GM19025 (cell line): ENCODE results near the gene ZNF672.

Source experiments
- ATAC-seq: cut with Tn5 transposase; IDR thresholded peaks from one replicate; pipeline ENCODE4 v1.9.1; 2021; ENCODE audit warnings: mild to moderate bottlenecking, low read depth, moderate library complexity; ENCODE audit not compliant: unreplicated experiment

Gene ZNF672

DNA sequence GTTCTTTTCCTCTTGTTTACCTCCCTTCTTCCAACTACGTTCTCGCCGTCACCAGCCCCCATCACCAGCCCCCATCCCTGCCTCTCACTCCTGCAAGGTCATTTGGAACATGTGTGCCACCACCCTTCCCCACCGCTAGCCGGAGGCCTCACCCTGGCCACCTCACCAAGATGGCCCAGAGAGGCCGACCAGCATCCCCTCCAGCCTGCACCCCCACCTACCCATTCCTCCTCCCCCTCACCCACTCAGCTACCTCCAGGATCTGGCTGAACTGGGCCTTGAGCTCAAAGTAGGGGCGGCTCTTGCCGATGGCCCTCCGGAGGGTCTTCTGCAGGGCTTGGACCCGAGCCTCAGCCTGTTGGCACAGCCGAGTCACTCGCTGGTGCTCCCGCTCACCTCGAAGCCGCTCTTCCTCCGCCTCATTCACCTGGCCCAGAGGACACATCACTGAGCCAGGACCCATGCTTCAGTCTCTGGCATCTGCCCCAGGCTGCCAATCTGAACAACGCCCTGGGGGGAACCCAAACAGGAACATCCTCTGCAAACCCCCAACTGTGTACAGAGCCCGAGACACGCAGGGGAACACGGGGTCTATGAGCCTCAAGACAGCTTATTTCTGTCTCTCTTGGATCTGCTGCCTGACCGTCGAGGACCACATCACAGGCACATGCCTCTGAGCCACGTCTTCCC is 25.1 kb upstream of the ZNF672 start:
- no peak for ATAC-seq

- ATAC-seq = no peak
Observed at GRCh38 chr1:248813546-248813945, 24.5 kb upstream of the ZNF672 start.

GRCh38 chr1:248814351-248814750 is 23.7 kb upstream of the ZNF672 start:
- ATAC-seq = no peak

DNA sequence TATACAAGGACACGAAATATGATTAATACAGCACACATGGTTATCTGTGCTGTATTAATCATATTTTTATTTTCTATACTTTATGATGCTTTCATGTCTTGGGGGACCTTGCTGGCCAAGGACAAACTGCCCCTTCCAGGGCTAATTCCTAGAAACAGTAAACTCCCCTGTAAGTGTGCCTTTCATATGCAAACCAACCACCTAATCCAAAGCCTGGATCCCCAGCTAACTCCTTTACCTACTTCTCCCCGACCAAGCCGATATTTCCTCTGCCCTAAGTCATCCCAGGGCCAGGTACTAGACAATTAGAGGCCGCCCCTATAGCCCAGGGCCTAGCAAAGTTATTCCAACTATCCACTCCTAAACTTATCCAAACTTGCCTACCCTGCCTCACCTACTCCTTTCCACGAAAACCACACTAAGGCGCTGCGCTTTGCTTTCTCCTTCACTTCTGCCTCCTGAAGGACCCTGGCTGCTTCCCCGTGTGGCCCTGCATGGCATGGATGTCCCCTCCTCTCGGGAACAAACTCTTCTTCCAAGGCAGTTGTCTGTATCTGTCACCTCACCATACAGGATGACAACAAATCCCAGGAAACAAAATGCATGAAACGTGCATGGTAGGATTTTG is 22.5 kb upstream of the ZNF672 start:
- ATAC-seq = no peak

GRCh38 chr1:248816042-248816851 is 21.8 kb upstream of the ZNF672 start:
- ATAC-seq = no peak

GRCh38 chr1:248817065-248817464 is 21.0 kb upstream of the ZNF672 start:
- no peak for ATAC-seq

- no peak for ATAC-seq
Observed at GRCh38 chr1:248818505-248819374, 19.3 kb upstream of the ZNF672 start.

GRCh38 chr1:248820041-248820585 is 17.9 kb upstream of the ZNF672 start:
- no peak for ATAC-seq

GRCh38 chr1:248821101-248821500 is 16.9 kb upstream of the ZNF672 start:
- no peak for ATAC-seq

GRCh38 chr1:248821641-248822040 is 16.4 kb upstream of the ZNF672 start:
- ATAC-seq = no peak

GRCh38 chr1:248822148-248823032 is 15.6 kb upstream of the ZNF672 start:
- ATAC-seq = no peak

GRCh38 chr1:248823517-248824001 is 14.5 kb upstream of the ZNF672 start:
- no peak for ATAC-seq

DNA sequence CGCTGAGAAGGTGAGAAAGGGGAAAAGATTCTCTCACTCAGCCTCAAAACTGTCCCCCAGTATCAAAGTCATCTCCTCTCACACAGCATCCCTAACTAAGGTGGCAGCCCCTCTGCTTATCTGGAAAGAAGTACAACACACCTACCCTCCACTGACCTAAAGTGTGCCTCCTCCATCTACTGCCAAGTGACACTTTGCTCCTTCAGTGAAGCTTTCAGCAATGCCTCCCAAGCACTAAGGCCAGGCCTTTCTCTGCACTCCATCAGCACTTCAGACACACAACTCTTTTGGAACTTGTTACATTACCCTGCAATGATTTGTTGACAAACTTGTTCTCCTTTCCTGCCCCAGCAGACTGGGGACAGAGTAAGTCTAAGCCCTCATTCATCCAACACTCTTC is 13.7 kb upstream of the ZNF672 start:
- no peak for ATAC-seq

DNA sequence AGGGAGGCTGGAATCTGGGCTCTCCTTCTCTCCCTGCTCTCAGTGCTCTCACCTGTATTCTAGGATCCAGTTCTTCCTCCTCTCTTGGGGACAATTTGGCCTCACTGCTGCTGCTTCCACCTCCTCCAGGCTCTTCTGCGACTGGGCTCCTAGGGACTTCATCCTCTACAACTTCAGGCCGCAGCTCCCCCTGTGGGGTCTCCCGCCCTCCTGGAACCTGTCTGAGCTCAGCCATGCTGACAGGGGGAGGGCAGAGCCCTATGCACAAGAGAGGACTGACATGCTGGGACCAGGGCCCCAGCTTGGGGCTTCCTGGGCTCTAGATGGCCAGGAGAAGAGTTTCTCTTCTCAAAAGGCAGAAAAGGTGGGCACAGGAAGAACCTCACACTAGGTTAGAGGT is 13.3 kb upstream of the ZNF672 start:
- ATAC-seq = no peak

- no peak for ATAC-seq
Observed at GRCh38 chr1:248825136-248825535, 12.9 kb upstream of the ZNF672 start.

DNA sequence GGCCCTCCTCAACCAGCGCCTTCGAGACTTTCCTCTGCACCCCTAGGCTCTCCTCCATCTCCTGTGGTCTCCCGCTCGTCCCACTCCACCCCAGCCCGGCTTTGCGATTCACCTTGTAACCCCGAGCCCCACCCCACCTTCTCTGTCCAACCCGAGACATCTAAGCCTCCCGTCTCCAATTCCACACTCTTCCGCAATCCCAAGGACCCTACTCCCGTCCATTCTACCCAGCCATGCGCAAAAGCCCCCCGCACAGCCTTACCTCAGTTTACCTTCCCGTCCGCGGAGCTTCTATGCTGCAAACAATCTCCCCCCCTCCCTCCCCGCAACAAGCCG is 12.5 kb upstream of the ZNF672 start:
- ATAC-seq = no peak

- ATAC-seq = peak; percentile 88
Observed at GRCh38 chr1:248825909-248826760, 11.9 kb upstream of the ZNF672 start, which contains the start of gene SH3BP5L. Gene SH3BP5L (minus strand): TSS chr1:248825915. CDS start chr1:248824935, 980 bp downstream.

DNA sequence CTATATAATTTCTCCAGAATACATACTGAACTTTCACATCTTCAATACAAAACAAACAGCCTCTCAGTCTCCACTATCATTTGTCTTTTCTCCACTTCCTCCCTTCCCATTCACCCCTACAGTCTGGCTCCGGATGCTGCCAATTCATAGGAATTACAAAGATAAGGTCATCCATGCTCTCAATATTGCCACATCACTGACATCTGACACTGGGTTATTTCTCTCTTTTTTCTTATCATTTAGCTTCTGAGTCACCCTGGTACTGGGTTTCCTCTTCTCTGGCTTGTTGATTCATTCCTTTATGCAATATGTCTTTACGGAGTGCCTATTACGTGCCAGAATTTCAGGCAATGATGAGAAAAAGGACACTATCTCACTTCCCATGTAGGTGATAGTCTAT is 9.2 kb upstream of the ZNF672 start:
- no peak for ATAC-seq
